Gastrocnemius medialis (tissue), 4 donors: Measurements from ENCODE around the gene LCNL1. TPM values are rescaled to one million over a fixed set of nuclear protein-coding genes. Genes with fewer than 3 reads are reported as not detected.

ENCODE experiments used
- ATAC-seq, 2 donors: fragments of 150-250 bp; one replicate each; pipeline ENCODE4 v1.9.1; 2016
- DNase-seq, 2 donors: peaks; one replicate each; pipeline ENCODE4 v3.0.0-alpha.2; 2019
- H3K27ac ChIP-seq, 4 donors: fragments of 200-600 bp; sonication (generic); 1 replicate in 1 of 4; 2 replicates in 3 of 4; pipeline ENCODE4 v1.5.1; 2016 to 2018; ENCODE audit warnings: mild to moderate bottlenecking in 2 of 4, moderate library complexity in 1 of 4
- H3K27me3 ChIP-seq, 3 donors: fragments of 200-600 bp; sonication (generic) in 2 of 3; 1 replicate in 1 of 3; 2 replicates in 2 of 3; pipeline versions ENCODE4 v1.5.1 to v1.6.0; 2016 to 2019; ENCODE audit warnings: mild to moderate bottlenecking in 1 of 3, moderate library complexity in 1 of 3
- H3K36me3 ChIP-seq, 2 donors: fragments of 200-600 bp; sonication (generic) in 1 of 2; one replicate each; pipeline ENCODE4 v1.5.1; 2017 to 2018
- H3K4me1 ChIP-seq, 2 donors: fragments of 200-600 bp; sonication (generic) in 1 of 2; one replicate each; pipeline ENCODE4 v1.5.1; 2016 to 2017; ENCODE audit warnings: mild to moderate bottlenecking in 2 of 2
- H3K4me3 ChIP-seq, 4 donors: fragments of 200-600 bp; sonication (generic) in 3 of 4; 1 replicate in 1 of 4; 2 replicates in 3 of 4; pipeline ENCODE4 v1.5.1; 2016 to 2019; ENCODE audit warnings: mild to moderate bottlenecking in 2 of 4
- H3K9me3 ChIP-seq, 3 donors: fragments of 200-600 bp; sonication (generic) in 2 of 3; 1 replicate in 1 of 3; 2 replicates in 2 of 3; pipeline ENCODE4 v1.5.1; 2016 to 2019
- POLR2A ChIP-seq, 2 donors: fragments of 450-650 bp; IDR thresholded peaks; one replicate each; pipeline ENCODE4 v1.6.1; 2017; ENCODE audit warnings: antibody characterized with exemption in 2 of 2, mild to moderate bottlenecking in 2 of 2, moderate library complexity in 2 of 2
- in situ Hi-C, 4 donors: fragments of 200-750 bp; cut with MboI; loops; one replicate each; pipeline versions ENCODE4 v1.15.0 to v1.8.0; 2017; ENCODE audit warnings: low sequenced_read_pairs in 4 of 4
- intact Hi-C: fragments of 100-400 bp; cut with DNase I; formaldehyde crosslinking; loops from one replicate; pipeline ENCODE4 v1.15.1; 2023; ENCODE audit warnings: low total_unique reads
- total RNA-seq, 4 donors: library from RNA; depleted of rRNA; stranded (reverse); fragments of >200 nt; gene quantifications; one replicate each; pipeline versions ENCODE4 v1.1.0 to v1.2.3, GENCODE V29; 2016
- TF ChIP-seq, protein P1 (sequence below), 5 experiments: fragments of 450-650 bp in 3 of 5; fragments of 200-600 bp in 2 of 5; sonication (generic) in 2 of 5; IDR thresholded peaks in 4 of 5; conservative IDR thresholded peaks in 1 of 5; 1 replicate in 4 of 5; 2 replicates in 1 of 5; pipeline ENCODE4 v1.5.1; 2016 to 2019; ENCODE audit warnings: antibody characterized with exemption in 5 of 5, mild to moderate bottlenecking in 3 of 5, moderate library complexity in 3 of 5

The LCNL1 gene
- total RNA-seq, 4 donors from 2014 or later = 0.10 TPM; not detected in 3

DNA sequence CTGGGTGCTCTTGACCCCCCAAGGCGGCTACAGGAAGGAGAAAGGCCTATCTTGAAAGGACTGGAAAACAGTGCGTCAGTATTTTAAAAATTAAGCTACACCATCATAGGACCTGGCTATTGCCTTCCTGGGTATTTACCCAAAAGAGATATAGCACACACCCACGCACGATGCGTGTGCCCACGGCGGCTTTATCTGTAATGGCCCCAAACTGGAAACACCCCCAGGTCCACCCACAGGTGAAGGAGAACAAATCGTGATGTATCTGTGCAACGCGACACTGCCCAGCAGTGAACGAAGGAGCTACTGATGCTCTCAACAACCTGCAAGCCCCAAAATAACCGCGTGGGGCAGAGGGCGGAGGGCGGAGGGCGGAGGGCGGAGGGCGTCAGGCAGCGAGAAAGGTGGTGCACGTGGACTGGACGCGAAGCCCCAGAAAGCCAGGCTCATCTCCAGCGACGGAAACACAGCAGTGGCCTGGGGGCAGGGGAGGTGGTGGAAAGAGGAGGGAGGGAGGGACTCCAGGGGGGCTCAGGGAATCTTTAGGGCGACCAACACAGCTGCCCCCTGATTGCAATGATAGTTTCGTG, 17.9 kb upstream of the LCNL1 start:
- DNase-seq (no peak), ATAC-seq (no peak)
- no peaks in the 10 kb centered on the region for H3K9me3 ChIP-seq
- no peaks in the 10 kb centered on the region for H3K36me3 ChIP-seq
- H3K27me3 ChIP-seq = peaks cover 0 to 6% (median 0%) of the 10 kb centered on the region in 3 donors
- no peak overlapping the region for H3K4me3 ChIP-seq
- intact Hi-C loops = no loop called here
- H3K4me1 ChIP-seq = no peaks in the 10 kb centered on the region
- in situ Hi-C loops = no loop called here
- no peak for TF ChIP-seq POLR2A (IDR thresholded peaks at IDR 0.05)
- TF ChIP-seq, protein P1, sequence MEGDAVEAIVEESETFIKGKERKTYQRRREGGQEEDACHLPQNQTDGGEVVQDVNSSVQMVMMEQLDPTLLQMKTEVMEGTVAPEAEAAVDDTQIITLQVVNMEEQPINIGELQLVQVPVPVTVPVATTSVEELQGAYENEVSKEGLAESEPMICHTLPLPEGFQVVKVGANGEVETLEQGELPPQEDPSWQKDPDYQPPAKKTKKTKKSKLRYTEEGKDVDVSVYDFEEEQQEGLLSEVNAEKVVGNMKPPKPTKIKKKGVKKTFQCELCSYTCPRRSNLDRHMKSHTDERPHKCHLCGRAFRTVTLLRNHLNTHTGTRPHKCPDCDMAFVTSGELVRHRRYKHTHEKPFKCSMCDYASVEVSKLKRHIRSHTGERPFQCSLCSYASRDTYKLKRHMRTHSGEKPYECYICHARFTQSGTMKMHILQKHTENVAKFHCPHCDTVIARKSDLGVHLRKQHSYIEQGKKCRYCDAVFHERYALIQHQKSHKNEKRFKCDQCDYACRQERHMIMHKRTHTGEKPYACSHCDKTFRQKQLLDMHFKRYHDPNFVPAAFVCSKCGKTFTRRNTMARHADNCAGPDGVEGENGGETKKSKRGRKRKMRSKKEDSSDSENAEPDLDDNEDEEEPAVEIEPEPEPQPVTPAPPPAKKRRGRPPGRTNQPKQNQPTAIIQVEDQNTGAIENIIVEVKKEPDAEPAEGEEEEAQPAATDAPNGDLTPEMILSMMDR (IDR thresholded peaks at IDR 0.05 in 4 of 5, conservative IDR thresholded peaks at IDR 0.05 in 1 of 5) = no peak
- no peak overlapping the region for H3K27ac ChIP-seq

DNA sequence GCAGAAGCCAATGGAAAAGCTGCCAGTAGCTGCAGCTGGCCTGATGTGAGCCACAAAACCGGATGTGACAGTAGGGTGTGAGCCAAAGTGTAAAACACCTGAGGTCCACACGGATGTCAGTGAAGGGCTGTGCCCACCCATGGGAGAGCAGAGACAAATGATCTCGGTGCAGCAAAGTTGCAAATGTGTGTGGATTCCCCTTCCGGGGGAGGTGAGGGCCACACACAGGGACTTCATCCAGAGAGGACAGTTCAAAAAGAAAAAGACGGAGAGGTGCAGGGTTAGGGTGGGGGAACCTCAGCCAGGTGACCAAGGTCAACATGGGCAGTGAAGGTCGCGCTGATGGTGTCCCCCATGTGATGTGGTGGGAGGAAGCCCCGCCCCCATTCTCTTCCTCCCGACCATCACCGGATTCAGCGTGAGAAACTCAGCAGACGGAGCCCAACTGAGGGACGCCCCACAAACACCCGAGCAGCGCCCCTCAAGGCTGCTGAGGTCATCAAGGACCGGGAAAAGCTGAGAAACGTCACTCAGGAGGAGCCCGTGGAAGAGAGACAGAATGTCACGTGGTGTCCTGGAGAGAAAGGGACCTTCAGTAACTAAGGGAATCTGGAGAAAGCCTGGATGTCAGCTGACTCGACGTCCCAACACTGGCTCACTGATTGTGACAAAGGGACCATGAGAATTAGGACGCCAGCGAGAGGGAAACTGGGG, 16.9 kb upstream of the LCNL1 start:
- TF ChIP-seq, protein P1 (IDR thresholded peaks at IDR 0.05 in 4 of 5, conservative IDR thresholded peaks at IDR 0.05 in 1 of 5) = no peak
- TF ChIP-seq POLR2A (IDR thresholded peaks at IDR 0.05) = no peak
- Histone ChIP-seq H3K36me3 (no peaks in the 10 kb centered on the region), H3K4me1 (no peaks in the 10 kb centered on the region), H3K27me3 (peaks cover 0 to 6% (median 0%) of the 10 kb centered on the region in 3 donors), H3K27ac (no peak overlapping the region), H3K4me3 (no peak overlapping the region), H3K9me3 (no peaks in the 10 kb centered on the region)
- ATAC-seq (peak in 1 of 2 donors; percentile 48), DNase-seq (no peak)
- intact Hi-C loops = no loop called here
- in situ Hi-C loops = no loop called here

DNA sequence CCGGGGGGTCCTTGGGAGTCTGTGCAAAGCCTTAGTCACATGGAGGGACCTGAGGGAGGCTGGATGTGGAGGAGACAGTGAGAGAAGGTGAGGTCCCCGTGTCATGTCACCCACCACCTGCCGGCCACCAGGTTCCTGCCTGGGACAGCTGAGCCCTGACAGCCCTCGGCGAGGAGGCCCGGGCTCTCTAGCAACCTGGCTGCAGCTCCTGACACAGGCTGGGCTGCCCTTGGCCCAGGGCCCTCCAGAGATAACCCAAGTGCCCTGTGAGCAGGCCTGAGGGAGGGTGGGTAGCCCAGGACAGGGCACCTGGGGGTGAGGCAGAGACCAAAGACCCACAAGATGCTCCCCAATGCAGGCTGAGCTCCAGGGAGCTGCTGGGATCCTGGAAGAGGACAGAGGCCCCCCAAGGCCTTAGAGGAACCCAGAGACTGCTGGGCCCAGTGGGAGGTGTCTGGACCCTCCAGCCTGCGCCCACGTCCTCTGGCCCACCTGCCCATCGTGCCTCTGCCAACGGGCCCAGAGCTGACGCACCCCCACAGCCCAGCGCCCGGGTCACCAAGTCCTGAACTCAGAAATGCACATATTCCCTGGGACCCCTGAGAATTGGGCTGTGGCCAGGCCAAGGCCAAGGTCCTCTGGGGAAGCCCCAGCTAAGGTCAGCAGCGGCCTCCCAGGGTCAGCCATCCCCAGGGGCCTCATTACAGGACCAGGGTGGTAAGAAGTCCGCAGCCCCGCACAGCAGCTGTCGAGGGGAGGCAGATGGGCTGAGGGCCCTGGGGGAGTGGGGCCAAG, 14.3 kb upstream of the LCNL1 start:
- no peaks in the 10 kb centered on the region for H3K36me3 ChIP-seq
- ATAC-seq = no peak
- no peak overlapping the region for H3K27ac ChIP-seq
- no peak for DNase-seq
- no peak overlapping the region for H3K4me3 ChIP-seq
- TF ChIP-seq POLR2A (IDR thresholded peaks at IDR 0.05) = no peak
- TF ChIP-seq, protein P1 (IDR thresholded peaks at IDR 0.05 in 4 of 5, conservative IDR thresholded peaks at IDR 0.05 in 1 of 5) = no peak
- H3K4me1 ChIP-seq = no peaks in the 10 kb centered on the region
- in situ Hi-C loops = no loop called here
- peaks cover 0 to 6% (median 0%) of the 10 kb centered on the region in 3 donors for H3K27me3 ChIP-seq
- no peaks in the 10 kb centered on the region for H3K9me3 ChIP-seq
- intact Hi-C loops = no loop called here

DNA sequence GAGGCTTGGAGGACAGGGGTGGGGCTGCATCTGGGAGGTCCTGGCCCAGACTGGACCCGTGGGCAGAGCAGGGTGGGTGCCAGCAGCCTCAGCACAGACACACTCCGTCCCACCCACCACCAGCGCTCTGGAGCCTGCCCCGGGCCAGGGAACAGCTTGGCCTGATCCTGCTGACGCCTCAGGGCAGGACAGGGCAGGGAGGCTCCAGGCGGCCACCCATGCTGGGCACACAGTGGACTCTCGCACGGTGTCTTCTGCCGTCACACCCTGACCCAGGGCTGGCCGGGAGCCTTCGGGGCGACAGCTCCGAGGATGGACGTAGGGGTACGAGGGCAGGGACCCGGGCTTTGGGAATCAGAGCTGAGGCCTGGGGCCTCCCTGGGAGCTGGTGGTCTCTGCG, 13.6 kb upstream of the LCNL1 start:
- H3K36me3 ChIP-seq = no peaks in the 10 kb centered on the region
- H3K27me3 ChIP-seq = peaks cover 0 to 6% (median 0%) of the 10 kb centered on the region in 3 donors
- no peak overlapping the region for H3K4me3 ChIP-seq
- H3K4me1 ChIP-seq = no peaks in the 10 kb centered on the region
- no peaks in the 10 kb centered on the region for H3K9me3 ChIP-seq
- ATAC-seq (no peak), DNase-seq (no peak)
- H3K27ac ChIP-seq = no peak overlapping the region
- intact Hi-C loops (no loop called here), in situ Hi-C loops (no loop called here)
- no peak for TF ChIP-seq POLR2A (IDR thresholded peaks at IDR 0.05)
- TF ChIP-seq, protein P1 (IDR thresholded peaks at IDR 0.05 in 4 of 5, conservative IDR thresholded peaks at IDR 0.05 in 1 of 5) = no peak
